Smooth muscle cell (in vitro differentiated cells): ENCODE measurements around the gene BZW2. TPM values are rescaled to one million over a fixed set of nuclear protein-coding genes. Genes with fewer than 3 reads are reported as not detected.
A peak's percentile ranks its signal among the peaks of the same experiment; 100 is the strongest.

Source experiments
- DNase-seq: peaks from one replicate; lab custom pipeline; 2025; ENCODE audit not compliant: unreplicated experiment; lab: John Stamatoyannopoulos, UW
- H2AFZ ChIP-seq: fragments of 200-600 bp; sonication (generic); 2 replicates; pipeline ENCODE4 v1.6.0; 2016; ENCODE audit warnings: antibody characterized with exemption, low read depth, mild to moderate bottlenecking
- H3F3A ChIP-seq: fragments of 200-600 bp; sonication (generic); 2 replicates; pipeline ENCODE4 v1.6.0; 2017; ENCODE audit warnings: antibody characterized with exemption, low read depth
- H3K27ac ChIP-seq: fragments of 200-600 bp; sonication (generic); 2 replicates; pipeline ENCODE4 v1.5.1; 2016; ENCODE audit warnings: low read depth, mild to moderate bottlenecking
- H3K27me3 ChIP-seq: fragments of 200-600 bp; sonication (generic); 2 replicates; pipeline ENCODE4 v1.6.1; 2016; ENCODE audit warnings: low read depth, mild to moderate bottlenecking
- H3K36me3 ChIP-seq: fragments of 200-600 bp; sonication (generic); 2 replicates; pipeline ENCODE4 v1.5.1; 2016; ENCODE audit warnings: low read depth
- H3K4me1 ChIP-seq: fragments of 200-600 bp; sonication (generic); 2 replicates; pipeline ENCODE4 v1.5.1; 2016; ENCODE audit warnings: low read depth
- H3K4me2 ChIP-seq: fragments of 200-600 bp; sonication (generic); 2 replicates; pipeline ENCODE4 v1.6.0; 2016; ENCODE audit warnings: mild to moderate bottlenecking
- H3K4me3 ChIP-seq: fragments of 200-600 bp; sonication (generic); 2 replicates; pipeline ENCODE4 v1.5.1; 2016; ENCODE audit warnings: mild to moderate bottlenecking
- H3K79me2 ChIP-seq: fragments of 200-600 bp; sonication (generic); 2 replicates; pipeline ENCODE4 v1.6.0; 2016; ENCODE audit warnings: low read depth, mild to moderate bottlenecking
- H3K9ac ChIP-seq: fragments of 200-600 bp; sonication (generic); 2 replicates; pipeline ENCODE4 v1.6.0; 2016; ENCODE audit warnings: low read depth
- H3K9me3 ChIP-seq: fragments of 200-600 bp; sonication (generic); replicated peaks from 2 replicates; pipeline ENCODE4 v1.5.1; 2016; ENCODE audit warnings: low read depth
- H4K20me1 ChIP-seq: fragments of 200-600 bp; sonication (generic); 2 replicates; pipeline ENCODE4 v1.6.0; 2016; ENCODE audit warnings: low read depth
- WGBS: methylation state at CpG from one replicate; pipeline ENCODE4 v1.1.7; 2016; ENCODE audit warnings: low lambda C conversion rate; 5-methylcytosine and 5-hydroxymethylcytosine counted together
- polyA plus RNA-seq: library from polyadenylated mRNA; unstranded; fragments of >200 nt; fragmentation: Nextera tagmentation; extraction: Ambion mirVana; gene quantifications from 2 replicates; pipeline ENCODE4 v1.2.1, GENCODE V29; 2016
- total RNA-seq: library from RNA; depleted of rRNA; stranded (reverse); fragments of >200 nt; gene quantifications from 2 replicates; pipeline ENCODE4 v1.2.3, GENCODE V29; 2014
- TF ChIP-seq, protein P1 (sequence below): fragments of 200-600 bp; sonication (generic); IDR thresholded peaks from 2 replicates; pipeline ENCODE4 v1.5.1; 2017; ENCODE audit warnings: borderline replicate concordance, mild to moderate bottlenecking, antibody characterized with exemption; ENCODE audit not compliant: insufficient read depth, poor library complexity, severe bottlenecking

The BZW2 gene
- total and polyA plus RNA-seq, 2 experiments from 2014 or later, result 56.1 to 83.7 TPM

DNA sequence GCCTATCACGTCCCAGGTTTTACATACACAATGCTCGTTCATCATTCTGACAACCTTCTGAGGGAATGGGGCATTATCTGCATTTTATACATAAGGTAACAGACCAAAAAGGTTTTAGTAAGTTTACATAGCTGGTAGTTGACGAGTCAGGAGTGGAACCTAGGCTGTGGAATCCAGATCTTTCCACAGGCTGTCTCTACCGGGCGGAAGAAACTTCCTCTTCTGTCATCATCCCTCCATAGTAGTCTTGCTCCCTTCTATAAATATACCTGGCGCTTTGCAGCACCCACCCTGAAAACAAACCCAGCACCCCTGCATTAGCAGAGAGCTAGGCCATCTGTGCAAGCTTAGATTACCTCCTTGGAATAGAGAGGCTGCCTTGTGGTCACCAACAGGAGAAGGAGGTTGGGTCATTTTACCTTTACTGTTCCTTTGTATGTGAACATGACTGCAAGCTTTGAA is 108.9 kb downstream of the BZW2 start:
- Histone ChIP-seq H3K27ac (peak overlapping the region; percentile 88), H3K27me3 (no peaks in the 10 kb centered on the region), H3K9me3 (no peaks in the 10 kb centered on the region), H3K4me1 (peaks cover 24% of the 10 kb centered on the region), H3K4me2 (peak overlapping the region; percentile 88), H3K36me3 (no peaks in the 10 kb centered on the region), H4K20me1 (peaks cover 21% of the 10 kb centered on the region), H3K9ac (peak overlapping the region; percentile 80), H2AFZ (peak overlapping the region; percentile 72), H3K4me3 (peak overlapping the region; percentile 93), H3K79me2 (peaks cover 42% of the 10 kb centered on the region), H3F3A (peaks cover 17% of the 10 kb centered on the region)
- no peak for DNase-seq
- 18% methylated on average over 6 of the region's 6 CpGs for WGBS
- TF ChIP-seq, protein P1, sequence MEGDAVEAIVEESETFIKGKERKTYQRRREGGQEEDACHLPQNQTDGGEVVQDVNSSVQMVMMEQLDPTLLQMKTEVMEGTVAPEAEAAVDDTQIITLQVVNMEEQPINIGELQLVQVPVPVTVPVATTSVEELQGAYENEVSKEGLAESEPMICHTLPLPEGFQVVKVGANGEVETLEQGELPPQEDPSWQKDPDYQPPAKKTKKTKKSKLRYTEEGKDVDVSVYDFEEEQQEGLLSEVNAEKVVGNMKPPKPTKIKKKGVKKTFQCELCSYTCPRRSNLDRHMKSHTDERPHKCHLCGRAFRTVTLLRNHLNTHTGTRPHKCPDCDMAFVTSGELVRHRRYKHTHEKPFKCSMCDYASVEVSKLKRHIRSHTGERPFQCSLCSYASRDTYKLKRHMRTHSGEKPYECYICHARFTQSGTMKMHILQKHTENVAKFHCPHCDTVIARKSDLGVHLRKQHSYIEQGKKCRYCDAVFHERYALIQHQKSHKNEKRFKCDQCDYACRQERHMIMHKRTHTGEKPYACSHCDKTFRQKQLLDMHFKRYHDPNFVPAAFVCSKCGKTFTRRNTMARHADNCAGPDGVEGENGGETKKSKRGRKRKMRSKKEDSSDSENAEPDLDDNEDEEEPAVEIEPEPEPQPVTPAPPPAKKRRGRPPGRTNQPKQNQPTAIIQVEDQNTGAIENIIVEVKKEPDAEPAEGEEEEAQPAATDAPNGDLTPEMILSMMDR, result no peak

DNA sequence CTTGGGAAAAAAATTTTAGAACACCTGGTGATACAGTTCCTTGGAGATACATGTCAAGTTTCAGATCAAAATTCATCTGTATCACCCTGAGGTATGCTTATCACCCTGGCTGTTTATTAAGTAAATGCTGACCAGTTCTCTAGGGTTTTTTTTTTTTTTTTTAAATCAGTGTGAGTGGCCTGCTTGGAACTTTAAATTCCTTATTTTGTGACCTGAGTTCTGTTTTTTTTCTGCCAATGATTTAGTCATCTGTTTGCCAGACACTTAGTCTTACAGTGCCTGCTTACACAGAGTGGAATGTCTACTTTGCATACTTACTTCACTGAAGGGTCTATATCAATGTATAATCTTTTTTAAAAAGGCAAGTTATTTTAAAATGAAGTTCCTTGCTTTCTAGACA is 109.4 kb downstream of the BZW2 start:
- Histone ChIP-seq H3K79me2 (peaks cover 47% of the 10 kb centered on the region), H4K20me1 (peaks cover 26% of the 10 kb centered on the region), H3K9ac (peak overlapping the region; percentile 80), H3K9me3 (no peaks in the 10 kb centered on the region), H2AFZ (no peak overlapping the region), H3K36me3 (no peaks in the 10 kb centered on the region), H3F3A (peaks cover 17% of the 10 kb centered on the region), H3K27me3 (no peaks in the 10 kb centered on the region), H3K4me2 (peak overlapping the region; percentile 88), H3K4me1 (peaks cover 24% of the 10 kb centered on the region), H3K27ac (peak overlapping the region; percentile 88), H3K4me3 (peak overlapping the region; percentile 93)
- DNase-seq, result no peak
- TF ChIP-seq, protein P1, result no peak

Other genes with a start within 250 kb of the BZW2 start
- gene CRPPA, start 224.6 kb upstream of the BZW2 start, total RNA-seq, result 1.9 and 5.4 TPM in 2 replicates
- gene CRPPA, start 224.6 kb upstream of the BZW2 start, polyA plus RNA-seq, result 0.63 and 1.7 TPM in 2 replicates
- gene SOSTDC1, start 180.4 kb upstream of the BZW2 start, total RNA-seq, result 0.45 and 1.9 TPM in 2 replicates
- gene SOSTDC1, start 180.4 kb upstream of the BZW2 start, polyA plus RNA-seq, result 0.35 TPM in 1 of 2 replicates, not detected in the other
- gene LRRC72, start 119.4 kb upstream of the BZW2 start, total RNA-seq, result not detected in 2 replicates
- gene LRRC72, start 119.4 kb upstream of the BZW2 start, polyA plus RNA-seq, result not detected in 2 replicates
- 28.0 and 36.5 TPM in 2 replicates for gene ANKMY2, start 427 bp upstream of the BZW2 start, total RNA-seq
- 24.0 and 25.5 TPM in 2 replicates for gene ANKMY2, start 427 bp upstream of the BZW2 start, polyA plus RNA-seq
- 128 and 142 TPM in 2 replicates for gene TSPAN13, start 107.6 kb downstream of the BZW2 start, total RNA-seq
- 103 and 116 TPM in 2 replicates for gene TSPAN13, start 107.6 kb downstream of the BZW2 start, polyA plus RNA-seq
- 10.6 and 25.0 TPM in 2 replicates for gene AGR2, start 158.8 kb downstream of the BZW2 start, total RNA-seq
- 1.2 and 20.6 TPM in 2 replicates for gene AGR2, start 158.8 kb downstream of the BZW2 start, polyA plus RNA-seq
- gene AGR3, start 235.8 kb downstream of the BZW2 start, total RNA-seq, result not detected in 2 replicates
- gene AGR3, start 235.8 kb downstream of the BZW2 start, polyA plus RNA-seq, result not detected in 2 replicates